ENCODE measurements around the gene FHL2. TPM values are rescaled to one million over a fixed set of nuclear protein-coding genes. Genes with fewer than 3 reads are reported as not detected.

Gene FHL2
- total RNA-seq, 1 donor from 2014 or later = 13.8 TPM

- H3K36me3 ChIP-seq = no peaks in the 10 kb centered on the region
- no peak for TF ChIP-seq CTCF (IDR thresholded peaks at IDR 0.05)
- intact Hi-C loops (cut with DNase I) = no loop called here
- DNase-seq = no peak
- H3K27ac ChIP-seq = no peak overlapping the region
- H3K27me3 ChIP-seq = no peaks in the 10 kb centered on the region
- no peaks in the 10 kb centered on the region for H3K4me1 ChIP-seq
- H3K4me3 ChIP-seq = no peak overlapping the region
- ATAC-seq = no peak
- H3K9me3 ChIP-seq = no peaks in the 10 kb centered on the region
Measured at GRCh38 chr2:105418522-105418921, 19.7 kb upstream of the FHL2 start.

- H3K4me1 ChIP-seq = no peaks in the 10 kb centered on the region
- H3K27me3 ChIP-seq = no peaks in the 10 kb centered on the region
- DNase-seq (no peak), ATAC-seq (no peak)
- H3K36me3 ChIP-seq = no peaks in the 10 kb centered on the region
- no peaks in the 10 kb centered on the region for H3K9me3 ChIP-seq
- intact Hi-C loops (cut with DNase I) = no loop called here
- H3K4me3 ChIP-seq = no peak overlapping the region
- H3K27ac ChIP-seq = no peak overlapping the region
- TF ChIP-seq CTCF (IDR thresholded peaks at IDR 0.05) = no peak
Measured at GRCh38 chr2:105417857-105418436, 19.1 kb upstream of the FHL2 start.

- intact Hi-C loops (cut with DNase I) = no loop called here
- no peak for DNase-seq
- H3K27me3 ChIP-seq = no peaks in the 10 kb centered on the region
- no peak for TF ChIP-seq CTCF (IDR thresholded peaks at IDR 0.05)
- no peak overlapping the region for H3K27ac ChIP-seq
- no peaks in the 10 kb centered on the region for H3K9me3 ChIP-seq
- no peak overlapping the region for H3K4me3 ChIP-seq
- ATAC-seq = no peak
- no peaks in the 10 kb centered on the region for H3K36me3 ChIP-seq
- no peaks in the 10 kb centered on the region for H3K4me1 ChIP-seq
Measured at GRCh38 chr2:105416156-105416555, 17.3 kb upstream of the FHL2 start.

GRCh38 chr2:105415007-105415406 lies 16.2 kb upstream of the FHL2 start:
- Histone ChIP-seq H3K27me3 (no peaks in the 10 kb centered on the region), H3K36me3 (no peaks in the 10 kb centered on the region), H3K4me3 (no peak overlapping the region), H3K4me1 (peaks cover 4% of the 10 kb centered on the region), H3K9me3 (no peaks in the 10 kb centered on the region), H3K27ac (no peak overlapping the region)
- DNase-seq (no peak), ATAC-seq (no peak)
- no peak for TF ChIP-seq CTCF (IDR thresholded peaks at IDR 0.05)
- intact Hi-C loops (cut with DNase I) = no loop called here

- H3K27ac ChIP-seq = no peak overlapping the region
- no peak for ATAC-seq
- intact Hi-C loops (cut with DNase I) = no loop called here
Measured at GRCh38 chr2:105413206-105413605, 14.4 kb upstream of the FHL2 start.

More at GRCh38 chr2:105413206-105413605, 14.4 kb upstream of the FHL2 start:
- DNase-seq = no peak
- no peaks in the 10 kb centered on the region for H3K9me3 ChIP-seq
- no peaks in the 10 kb centered on the region for H3K27me3 ChIP-seq
- peaks cover 9% of the 10 kb centered on the region for H3K4me1 ChIP-seq
- no peak overlapping the region for H3K4me3 ChIP-seq
- TF ChIP-seq CTCF (IDR thresholded peaks at IDR 0.05) = no peak
- H3K36me3 ChIP-seq = no peaks in the 10 kb centered on the region

Data from upper lobe of right lung (tissue), 1 donor.